PFSK-1 (cell line): ENCODE data around the gene CMIP.

ENCODE experiments used
- FOXP2 ChIP-seq: optimal IDR thresholded peaks from 2 replicates; pipeline ENCODE3; 2011; ENCODE audit warnings: borderline replicate concordance, control low read depth, inconsistent platforms; ENCODE audit not compliant: insufficient read depth; ENCODE audit errors: extremely low read length, extremely low read depth
- POLR2AphosphoS5 ChIP-seq: IDR thresholded peaks from 2 replicates; pipeline ENCODE4 v1.6.1; 2012; ENCODE audit warnings: low read depth, mild to moderate bottlenecking, control low read depth, low read length, moderate library complexity
- REST ChIP-seq, 2 experiments: IDR thresholded peaks; 2 replicates each; pipeline versions ENCODE4 v1.6.1 to v1.8.0; 2011 to 2012; ENCODE audit warnings: low read depth in 2 of 2, low read length in 2 of 2, control low read depth in 1 of 2, inconsistent platforms in 1 of 2, mild to moderate bottlenecking in 1 of 2, moderate library complexity in 1 of 2; ENCODE audit not compliant: insufficient read depth in 1 of 2
- SIN3A ChIP-seq: IDR thresholded peaks from 2 replicates; pipeline ENCODE4 v1.6.1; 2012; ENCODE audit warnings: mild to moderate bottlenecking, low read length, moderate library complexity, borderline replicate concordance; ENCODE audit not compliant: insufficient read depth
- TAF1 ChIP-seq: IDR thresholded peaks from 2 replicates; pipeline ENCODE4 v1.6.1; 2012; ENCODE audit warnings: low read length, control low read depth, borderline replicate concordance; ENCODE audit not compliant: insufficient read depth

CMIP gene

DNA sequence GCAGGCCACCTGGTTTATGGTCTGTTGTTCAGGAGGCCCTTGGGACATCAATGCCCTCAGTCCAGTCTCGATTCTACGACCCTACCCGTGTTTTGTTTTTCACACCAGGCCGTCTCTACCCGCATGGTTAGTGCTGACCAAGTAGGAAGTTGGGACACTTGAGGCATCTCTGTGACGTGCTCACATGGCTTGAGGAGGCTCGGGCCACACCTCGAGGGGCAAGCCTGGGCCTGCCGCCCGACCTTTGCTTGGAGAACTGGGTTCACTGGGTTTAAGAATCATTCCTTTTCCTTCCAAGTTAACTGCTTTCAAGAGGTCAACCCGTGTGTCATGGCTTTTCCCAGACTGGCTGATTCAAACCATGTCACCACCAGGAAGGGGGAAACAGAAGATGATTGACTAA, 86.8 kb downstream of the CMIP start:
- TF ChIP-seq SIN3A (no peak), TAF1 (no peak), FOXP2 (no peak), POLR2AphosphoS5 (no peak), REST (IDR thresholded peaks at IDR 0.05; ENCODE audit: insufficient read depth in 1 of 2, low read depth in 2 of 2, low read length in 2 of 2) (no peak)

- TF ChIP-seq POLR2AphosphoS5 (no peak), SIN3A (no peak), TAF1 (no peak), FOXP2 (no peak), REST (IDR thresholded peaks at IDR 0.05; ENCODE audit: insufficient read depth in 1 of 2, low read depth in 2 of 2, low read length in 2 of 2) (no peak)
Measured at GRCh38 chr16:81532491-81533174, 88.0 kb downstream of the CMIP start.

- TF ChIP-seq FOXP2 (no peak), SIN3A (no peak), TAF1 (no peak), REST (IDR thresholded peaks at IDR 0.05; ENCODE audit: insufficient read depth in 1 of 2, low read depth in 2 of 2, low read length in 2 of 2) (no peak)
Measured at GRCh38 chr16:81533175-81533507, 88.5 kb downstream of the CMIP start.

DNA sequence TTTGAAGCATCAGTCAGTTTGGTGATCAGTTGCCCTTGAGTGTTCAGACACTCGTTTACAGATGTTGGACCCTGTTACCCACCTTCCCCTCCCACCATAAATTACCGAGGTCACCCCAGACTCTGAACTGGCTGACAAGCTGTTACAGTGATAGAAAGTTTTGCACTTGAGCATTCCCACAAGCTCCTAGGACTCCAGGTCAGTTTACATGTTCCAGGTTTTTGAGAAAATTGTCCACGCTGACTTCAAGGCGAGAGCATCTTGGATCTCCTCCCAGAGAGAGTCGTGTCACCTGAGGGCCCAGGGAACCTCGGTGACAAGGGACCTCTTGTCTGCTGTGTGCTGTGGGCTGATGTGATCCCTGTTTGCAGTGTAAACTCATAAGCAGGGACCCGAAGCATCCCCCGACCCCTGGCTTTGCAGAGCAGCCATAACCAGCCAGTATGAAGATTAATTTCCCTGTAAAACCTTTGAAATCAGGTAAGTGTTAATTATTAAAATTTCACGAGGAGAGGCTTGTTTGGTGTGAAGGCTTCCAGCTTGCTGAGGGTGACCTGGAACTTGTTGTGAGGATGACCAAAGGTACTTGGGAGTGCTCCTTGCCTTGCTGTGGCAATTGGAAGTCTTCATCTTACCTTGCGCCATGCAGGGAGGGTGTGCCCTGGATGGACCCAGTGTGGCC, 91.2 kb downstream of the CMIP start:
- TF ChIP-seq SIN3A: no peak
- TF ChIP-seq REST (IDR thresholded peaks at IDR 0.05; ENCODE audit: insufficient read depth in 1 of 2, low read depth in 2 of 2, low read length in 2 of 2): no peak
- no peak for TF ChIP-seq FOXP2

- no peak for TF ChIP-seq TAF1
- TF ChIP-seq REST (IDR thresholded peaks at IDR 0.05; ENCODE audit: insufficient read depth in 1 of 2, low read depth in 2 of 2, low read length in 2 of 2): no peak
- no peak for TF ChIP-seq POLR2AphosphoS5
- no peak for TF ChIP-seq SIN3A
- TF ChIP-seq FOXP2: no peak
Measured at GRCh38 chr16:81536648-81537047, 92.0 kb downstream of the CMIP start.
